Measurements from ENCODE around the gene NALCN. TPM values are rescaled to one million over a fixed set of nuclear protein-coding genes. Genes with fewer than 3 reads are reported as not detected.

Gene NALCN
- total RNA-seq, 4 donors from 2014 or later: 0.76 to 3.3 (median 1.8) TPM

GRCh38 chr13:101408154-101408553 is 8.2 kb downstream of the NALCN start:
- no peaks in the 10 kb centered on the region for H3K27me3 ChIP-seq
- 84% methylated on average over 9 of the region's 9 CpGs for WGBS
- TF ChIP-seq POLR2A (IDR thresholded peaks at IDR 0.05) (no peak), EP300 (IDR thresholded peaks at IDR 0.05) (no peak), CTCF (IDR thresholded peaks at IDR 0.05) (no peak), POLR2AphosphoS5 (IDR thresholded peaks at IDR 0.05) (no peak)
- no peaks in the 10 kb centered on the region for H3K36me3 ChIP-seq
- no peak overlapping the region for H3K4me3 ChIP-seq
- no peak for DNase-seq (ENCODE audit: low spot score in 2 of 2)
- no peaks in the 10 kb centered on the region for H3K9me3 ChIP-seq
- no peaks in the 10 kb centered on the region for H3K4me1 ChIP-seq
- no peak overlapping the region for H3K27ac ChIP-seq

GRCh38 chr13:101406791-101407190 is 9.5 kb downstream of the NALCN start:
- no peak for TF ChIP-seq EP300 (IDR thresholded peaks at IDR 0.05)
- no peak for TF ChIP-seq CTCF (IDR thresholded peaks at IDR 0.05)
- TF ChIP-seq POLR2A (IDR thresholded peaks at IDR 0.05): no peak
- TF ChIP-seq POLR2AphosphoS5 (IDR thresholded peaks at IDR 0.05): no peak
- H3K4me3 ChIP-seq: no peak overlapping the region
- H3K4me1 ChIP-seq: no peaks in the 10 kb centered on the region
- H3K27ac ChIP-seq: no peak overlapping the region
- 54% methylated on average over 1 of the region's 1 CpG for WGBS
- no peaks in the 10 kb centered on the region for H3K36me3 ChIP-seq
- no peaks in the 10 kb centered on the region for H3K27me3 ChIP-seq
- no peaks in the 10 kb centered on the region for H3K9me3 ChIP-seq
- DNase-seq (ENCODE audit: low spot score in 2 of 2): no peak

GRCh38 chr13:101401196-101401595 is 15.1 kb downstream of the NALCN start:
- H3K4me1 ChIP-seq: no peaks in the 10 kb centered on the region
- TF ChIP-seq EP300 (IDR thresholded peaks at IDR 0.05) (no peak), CTCF (IDR thresholded peaks at IDR 0.05) (no peak)
- no peaks in the 10 kb centered on the region for H3K36me3 ChIP-seq
- no peaks in the 10 kb centered on the region for H3K9me3 ChIP-seq
- 93% methylated on average over 1 of the region's 1 CpG for WGBS
- H3K27ac ChIP-seq: no peak overlapping the region
- no peak for DNase-seq (ENCODE audit: low spot score in 2 of 2)
- no peaks in the 10 kb centered on the region for H3K27me3 ChIP-seq
- H3K4me3 ChIP-seq: no peak overlapping the region

- Histone ChIP-seq H3K4me3 (no peak overlapping the region), H3K4me1 (no peaks in the 10 kb centered on the region), H3K27ac (no peak overlapping the region), H3K27me3 (no peaks in the 10 kb centered on the region), H3K36me3 (no peaks in the 10 kb centered on the region), H3K9me3 (no peaks in the 10 kb centered on the region)
- DNase-seq (ENCODE audit: low spot score in 2 of 2): no peak
- WGBS: 66% methylated on average over 2 of the region's 2 CpGs
- no peak for TF ChIP-seq POLR2A (IDR thresholded peaks at IDR 0.05)
- no peak for TF ChIP-seq POLR2AphosphoS5 (IDR thresholded peaks at IDR 0.05)
- no peak for TF ChIP-seq EP300 (IDR thresholded peaks at IDR 0.05)
- TF ChIP-seq CTCF (IDR thresholded peaks at IDR 0.05): no peak
Observed at GRCh38 chr13:101399365-101399764, 16.9 kb downstream of the NALCN start.

- no peaks in the 10 kb centered on the region for H3K9me3 ChIP-seq
- no peaks in the 10 kb centered on the region for H3K4me1 ChIP-seq
- H3K27me3 ChIP-seq: no peaks in the 10 kb centered on the region
- DNase-seq (ENCODE audit: low spot score in 2 of 2): no peak
- WGBS: 88% methylated on average over 2 of the region's 2 CpGs
- H3K4me3 ChIP-seq: no peak overlapping the region
- no peak for TF ChIP-seq POLR2AphosphoS5 (IDR thresholded peaks at IDR 0.05)
- no peak for TF ChIP-seq POLR2A (IDR thresholded peaks at IDR 0.05)
- no peak for TF ChIP-seq CTCF (IDR thresholded peaks at IDR 0.05)
- no peak for TF ChIP-seq EP300 (IDR thresholded peaks at IDR 0.05)
- H3K36me3 ChIP-seq: no peaks in the 10 kb centered on the region
- no peak overlapping the region for H3K27ac ChIP-seq
Observed at GRCh38 chr13:101398920-101399319, 17.4 kb downstream of the NALCN start.

Data from suprapubic skin (tissue), 4 donors.